ENCODE results near the gene CAPZB.

The CAPZB gene

GRCh38 chr1:19396280-19396679 is 89.1 kb downstream of the CAPZB start:
- Histone ChIP-seq H3K4me1 (ENCODE audit: control insufficient read depth, insufficient read depth, low read length) (peaks cover 5% of the 10 kb centered on the region), H3K9me3 (ENCODE audit: control insufficient read depth, insufficient read depth, low read length) (no peaks in the 10 kb centered on the region), H3K9ac (ENCODE audit: low read depth, low read length) (no peak overlapping the region), H3K4me3 (ENCODE audit: low read depth, low read length) (no peak overlapping the region), H3K27me3 (ENCODE audit: control insufficient read depth, insufficient read depth, low read length) (no peaks in the 10 kb centered on the region), H3K36me3 (ENCODE audit: control insufficient read depth, insufficient read depth, low read length) (peaks cover 13% of the 10 kb centered on the region)

- no peaks in the 10 kb centered on the region for H3K27me3 ChIP-seq (ENCODE audit: control insufficient read depth, insufficient read depth, low read length)
- no peak overlapping the region for H3K9ac ChIP-seq (ENCODE audit: low read depth, low read length)
- H3K4me1 ChIP-seq (ENCODE audit: control insufficient read depth, insufficient read depth, low read length), result peaks cover 5% of the 10 kb centered on the region
- H3K36me3 ChIP-seq (ENCODE audit: control insufficient read depth, insufficient read depth, low read length), result peaks cover 13% of the 10 kb centered on the region
- H3K4me3 ChIP-seq (ENCODE audit: low read depth, low read length), result no peak overlapping the region
- no peaks in the 10 kb centered on the region for H3K9me3 ChIP-seq (ENCODE audit: control insufficient read depth, insufficient read depth, low read length)
Observed at GRCh38 chr1:19395678-19396192, 89.6 kb downstream of the CAPZB start.

GRCh38 chr1:19393046-19393445 is 92.3 kb downstream of the CAPZB start:
- Histone ChIP-seq H3K9ac (ENCODE audit: low read depth, low read length) (no peak overlapping the region), H3K4me1 (ENCODE audit: control insufficient read depth, insufficient read depth, low read length) (peaks cover 3% of the 10 kb centered on the region), H3K36me3 (ENCODE audit: control insufficient read depth, insufficient read depth, low read length) (peaks cover 11% of the 10 kb centered on the region), H3K27me3 (ENCODE audit: control insufficient read depth, insufficient read depth, low read length) (no peaks in the 10 kb centered on the region), H3K4me3 (ENCODE audit: low read depth, low read length) (no peak overlapping the region), H3K9me3 (ENCODE audit: control insufficient read depth, insufficient read depth, low read length) (no peaks in the 10 kb centered on the region)

GRCh38 chr1:19392221-19392620 is 93.1 kb downstream of the CAPZB start:
- Histone ChIP-seq H3K9ac (ENCODE audit: low read depth, low read length) (no peak overlapping the region), H3K9me3 (ENCODE audit: control insufficient read depth, insufficient read depth, low read length) (no peaks in the 10 kb centered on the region), H3K36me3 (ENCODE audit: control insufficient read depth, insufficient read depth, low read length) (peaks cover 8% of the 10 kb centered on the region), H3K4me3 (ENCODE audit: low read depth, low read length) (no peak overlapping the region), H3K27me3 (ENCODE audit: control insufficient read depth, insufficient read depth, low read length) (no peaks in the 10 kb centered on the region), H3K4me1 (ENCODE audit: control insufficient read depth, insufficient read depth, low read length) (peaks cover 3% of the 10 kb centered on the region)

- H3K9me3 ChIP-seq (ENCODE audit: control insufficient read depth, insufficient read depth, low read length), result no peaks in the 10 kb centered on the region
- H3K9ac ChIP-seq (ENCODE audit: low read depth, low read length), result no peak overlapping the region
- peaks cover 3% of the 10 kb centered on the region for H3K4me1 ChIP-seq (ENCODE audit: control insufficient read depth, insufficient read depth, low read length)
- H3K4me3 ChIP-seq (ENCODE audit: low read depth, low read length), result no peak overlapping the region
- H3K36me3 ChIP-seq (ENCODE audit: control insufficient read depth, insufficient read depth, low read length), result peaks cover 8% of the 10 kb centered on the region
- no peaks in the 10 kb centered on the region for H3K27me3 ChIP-seq (ENCODE audit: control insufficient read depth, insufficient read depth, low read length)
Observed at GRCh38 chr1:19391596-19391981, 93.8 kb downstream of the CAPZB start.

GRCh38 chr1:19390901-19391595 is 94.3 kb downstream of the CAPZB start:
- Histone ChIP-seq H3K36me3 (ENCODE audit: control insufficient read depth, insufficient read depth, low read length) (peaks cover 8% of the 10 kb centered on the region), H3K27me3 (ENCODE audit: control insufficient read depth, insufficient read depth, low read length) (no peaks in the 10 kb centered on the region), H3K4me1 (ENCODE audit: control insufficient read depth, insufficient read depth, low read length) (peaks cover 3% of the 10 kb centered on the region), H3K9me3 (ENCODE audit: control insufficient read depth, insufficient read depth, low read length) (no peaks in the 10 kb centered on the region), H3K4me3 (ENCODE audit: low read depth, low read length) (no peak overlapping the region), H3K9ac (ENCODE audit: low read depth, low read length) (no peak overlapping the region)

GRCh38 chr1:19390166-19390850 is 95.0 kb downstream of the CAPZB start:
- no peak overlapping the region for H3K9ac ChIP-seq (ENCODE audit: low read depth, low read length)
- no peaks in the 10 kb centered on the region for H3K27me3 ChIP-seq (ENCODE audit: control insufficient read depth, insufficient read depth, low read length)
- peaks cover 7% of the 10 kb centered on the region for H3K36me3 ChIP-seq (ENCODE audit: control insufficient read depth, insufficient read depth, low read length)
- no peaks in the 10 kb centered on the region for H3K4me1 ChIP-seq (ENCODE audit: control insufficient read depth, insufficient read depth, low read length)
- no peak overlapping the region for H3K4me3 ChIP-seq (ENCODE audit: low read depth, low read length)
- no peaks in the 10 kb centered on the region for H3K9me3 ChIP-seq (ENCODE audit: control insufficient read depth, insufficient read depth, low read length)

GRCh38 chr1:19388980-19389379 is 96.4 kb downstream of the CAPZB start:
- H3K27me3 ChIP-seq (ENCODE audit: control insufficient read depth, insufficient read depth, low read length), result no peaks in the 10 kb centered on the region
- H3K4me1 ChIP-seq (ENCODE audit: control insufficient read depth, insufficient read depth, low read length), result no peaks in the 10 kb centered on the region
- no peak overlapping the region for H3K4me3 ChIP-seq (ENCODE audit: low read depth, low read length)
- no peak overlapping the region for H3K9ac ChIP-seq (ENCODE audit: low read depth, low read length)
- H3K36me3 ChIP-seq (ENCODE audit: control insufficient read depth, insufficient read depth, low read length), result peaks cover 18% of the 10 kb centered on the region
- H3K9me3 ChIP-seq (ENCODE audit: control insufficient read depth, insufficient read depth, low read length), result no peaks in the 10 kb centered on the region

GRCh38 chr1:19387045-19387467 is 98.3 kb downstream of the CAPZB start:
- Histone ChIP-seq H3K4me3 (ENCODE audit: low read depth, low read length) (no peak overlapping the region), H3K4me1 (ENCODE audit: control insufficient read depth, insufficient read depth, low read length) (no peaks in the 10 kb centered on the region), H3K9ac (ENCODE audit: low read depth, low read length) (no peak overlapping the region), H3K27me3 (ENCODE audit: control insufficient read depth, insufficient read depth, low read length) (no peaks in the 10 kb centered on the region), H3K9me3 (ENCODE audit: control insufficient read depth, insufficient read depth, low read length) (no peaks in the 10 kb centered on the region), H3K36me3 (ENCODE audit: control insufficient read depth, insufficient read depth, low read length) (peaks cover 19% of the 10 kb centered on the region)

GRCh38 chr1:19385869-19386591 is 99.3 kb downstream of the CAPZB start:
- H3K4me3 ChIP-seq (ENCODE audit: low read depth, low read length), result no peak overlapping the region
- H3K36me3 ChIP-seq (ENCODE audit: control insufficient read depth, insufficient read depth, low read length), result peaks cover 19% of the 10 kb centered on the region
- H3K27me3 ChIP-seq (ENCODE audit: control insufficient read depth, insufficient read depth, low read length), result no peaks in the 10 kb centered on the region
- H3K9ac ChIP-seq (ENCODE audit: low read depth, low read length), result no peak overlapping the region
- no peaks in the 10 kb centered on the region for H3K4me1 ChIP-seq (ENCODE audit: control insufficient read depth, insufficient read depth, low read length)
- no peaks in the 10 kb centered on the region for H3K9me3 ChIP-seq (ENCODE audit: control insufficient read depth, insufficient read depth, low read length)

GRCh38 chr1:19385221-19385620 is 100.1 kb downstream of the CAPZB start:
- Histone ChIP-seq H3K27me3 (ENCODE audit: control insufficient read depth, insufficient read depth, low read length) (no peaks in the 10 kb centered on the region), H3K4me1 (ENCODE audit: control insufficient read depth, insufficient read depth, low read length) (no peaks in the 10 kb centered on the region), H3K36me3 (ENCODE audit: control insufficient read depth, insufficient read depth, low read length) (peaks cover 22% of the 10 kb centered on the region), H3K4me3 (ENCODE audit: low read depth, low read length) (no peak overlapping the region), H3K9ac (ENCODE audit: low read depth, low read length) (no peak overlapping the region), H3K9me3 (ENCODE audit: control insufficient read depth, insufficient read depth, low read length) (no peaks in the 10 kb centered on the region)

Measured in iPS-15b (cell line).